HG03066 (cell line): ENCODE data around the gene RPTOR.
"Not testable (repeated sequence)": the region's sequence is repeated elsewhere in the genome, so short reads cannot be mapped to it uniquely, and the experiment has no call there.

Experiments used
- ATAC-seq: cut with Tn5 transposase; IDR thresholded peaks from one replicate; pipeline ENCODE4 v1.9.1; 2021; ENCODE audit warnings: low read depth; ENCODE audit not compliant: unreplicated experiment

Gene RPTOR

GRCh38 chr17:80737106-80738019, 192.7 kb downstream of the RPTOR start:
- ATAC-seq = peak; percentile 82

DNA sequence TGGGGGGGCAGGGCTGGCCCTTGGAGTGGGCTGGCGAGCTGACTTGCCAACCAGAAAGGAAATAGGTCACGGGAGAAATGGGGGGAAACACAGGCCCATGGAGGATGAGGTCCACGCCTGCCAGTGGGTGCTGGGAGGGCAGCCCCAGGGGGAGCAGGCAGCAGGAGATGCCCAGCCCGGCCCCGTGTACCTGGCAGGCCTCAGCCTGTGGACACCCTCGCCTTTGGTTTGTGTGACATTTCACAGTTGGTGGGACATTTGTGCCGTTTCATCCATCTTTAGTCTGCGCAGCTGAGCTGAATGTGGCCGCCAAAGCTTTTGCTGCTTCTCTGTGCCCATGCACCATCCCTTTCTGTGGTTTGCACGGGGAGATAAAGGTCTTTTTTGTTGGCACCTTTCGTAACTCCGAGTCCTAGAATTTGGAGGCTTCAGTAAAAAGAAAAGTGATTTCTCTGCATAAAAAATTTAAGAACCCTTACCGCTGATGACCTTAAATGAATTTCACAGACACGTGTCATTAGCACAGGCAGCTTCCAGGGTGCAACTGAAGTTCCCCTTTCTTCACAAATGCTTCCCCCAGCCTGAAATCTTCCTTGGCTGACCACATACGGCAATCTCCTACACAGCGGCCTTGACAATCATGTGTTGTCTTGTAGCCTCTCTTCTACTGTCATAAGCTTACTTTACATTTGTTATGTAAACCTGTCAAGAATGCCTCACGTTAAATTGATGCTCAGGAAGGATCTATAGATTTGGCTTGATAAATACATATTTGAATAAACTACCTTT, 193.6 kb downstream of the RPTOR start:
- ATAC-seq = peak; percentile 26

GRCh38 chr17:80738987-80739730, 194.5 kb downstream of the RPTOR start:
- no peak for ATAC-seq

DNA sequence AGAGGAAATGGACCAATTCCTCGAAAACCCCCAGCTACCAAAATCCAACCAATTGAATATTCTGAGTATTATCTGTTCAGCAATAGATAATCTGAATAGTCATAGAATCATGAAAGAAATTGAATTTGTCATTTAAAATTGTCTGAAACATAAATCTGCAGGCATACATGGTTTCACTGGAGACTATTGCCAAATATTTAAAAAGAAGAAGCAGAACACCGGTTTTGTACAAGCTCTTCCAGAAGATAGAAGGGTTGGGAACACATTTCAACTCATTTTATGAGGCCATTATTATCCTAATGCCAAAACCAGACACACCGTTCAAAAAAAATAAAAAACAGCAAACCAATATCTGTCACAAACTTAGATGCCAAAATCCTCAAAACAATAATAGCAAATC, 195.5 kb downstream of the RPTOR start:
- no peak for ATAC-seq

- no peak for ATAC-seq
These were observed 197.5 kb downstream of the RPTOR start for GRCh38 chr17:80742091-80742490.

DNA sequence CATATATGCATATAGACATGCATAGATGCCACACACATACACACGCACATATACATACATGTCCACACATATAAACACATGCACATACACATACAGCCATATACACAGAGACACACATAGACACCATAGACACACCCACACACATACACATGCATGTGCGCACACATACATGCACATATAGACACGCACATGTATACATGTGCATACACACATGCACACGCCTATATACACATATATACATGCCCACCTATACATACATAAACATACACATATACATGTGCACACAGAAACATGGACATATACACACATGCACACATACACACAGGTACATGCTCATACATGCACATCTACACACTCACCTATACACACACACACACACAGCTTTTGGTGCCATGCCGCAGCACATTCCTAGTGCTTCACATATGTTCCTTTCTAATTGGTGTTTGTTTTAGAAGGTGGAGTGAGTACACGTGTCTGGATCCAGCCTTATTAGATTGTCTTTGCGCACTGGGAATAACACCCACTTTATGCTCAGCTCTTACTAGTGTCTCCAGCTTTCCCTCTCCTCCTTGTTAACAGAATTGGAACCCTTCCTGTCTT, 198.0 kb downstream of the RPTOR start:
- ATAC-seq = no peak

- ATAC-seq = no peak
These were observed 198.6 kb downstream of the RPTOR start for GRCh38 chr17:80743181-80743771.

- ATAC-seq = not testable (repeated sequence)
These were observed 199.3 kb downstream of the RPTOR start for GRCh38 chr17:80743973-80744372.

DNA sequence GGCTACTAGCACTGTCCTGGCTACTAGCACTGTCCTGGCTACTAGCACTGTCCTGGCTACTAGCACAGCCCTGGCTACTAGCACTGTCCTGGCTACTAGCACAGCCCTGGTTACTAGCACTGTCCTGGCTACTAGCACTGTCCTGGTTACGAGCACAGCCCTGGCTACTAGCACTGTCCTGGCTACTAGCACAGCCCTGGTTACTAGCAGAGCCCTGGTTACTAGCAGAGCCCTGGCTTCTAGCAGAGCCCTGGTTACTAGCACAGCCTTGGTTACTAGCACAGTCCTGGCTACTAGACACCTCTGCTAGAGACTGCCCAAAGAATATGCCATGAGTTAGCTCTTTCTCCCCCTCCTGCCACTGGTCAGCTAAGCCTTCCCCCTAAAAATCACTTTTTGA, 200.1 kb downstream of the RPTOR start:
- not testable (repeated sequence) for ATAC-seq

- ATAC-seq = no peak
These were observed 200.5 kb downstream of the RPTOR start for GRCh38 chr17:80745183-80745582.

DNA sequence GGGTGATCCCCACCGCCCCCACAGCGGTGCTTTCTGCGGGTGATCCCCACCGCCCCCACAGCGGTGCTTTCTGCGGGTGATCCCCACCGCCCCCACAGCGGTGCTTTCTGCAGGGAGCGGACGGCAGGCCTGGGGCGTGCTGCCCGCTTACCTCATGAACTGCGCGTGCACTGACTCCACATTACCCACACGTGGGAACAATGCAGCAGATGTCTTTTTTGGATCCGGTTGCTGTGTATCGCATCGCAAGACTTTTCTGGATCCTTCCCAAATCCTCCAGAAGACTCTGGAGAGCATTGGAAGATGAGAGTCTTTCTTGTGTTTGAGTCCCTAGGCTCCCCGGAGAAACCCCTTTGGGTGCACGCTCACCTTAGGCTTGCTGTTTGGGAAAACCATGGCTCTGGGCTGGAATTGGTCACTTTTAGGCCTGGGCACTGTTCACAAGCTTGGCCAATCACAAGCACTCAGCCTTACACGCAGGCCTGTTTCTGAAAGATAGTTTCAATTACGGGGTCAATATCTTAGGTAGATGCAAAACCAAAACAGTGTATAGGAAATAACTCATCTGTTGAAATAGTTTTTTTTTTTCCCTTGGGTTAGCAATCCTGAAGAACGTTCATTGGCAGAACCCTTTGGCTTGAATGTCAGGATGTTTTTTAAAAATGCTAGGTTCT, 201.8 kb downstream of the RPTOR start:
- ATAC-seq = no peak

DNA sequence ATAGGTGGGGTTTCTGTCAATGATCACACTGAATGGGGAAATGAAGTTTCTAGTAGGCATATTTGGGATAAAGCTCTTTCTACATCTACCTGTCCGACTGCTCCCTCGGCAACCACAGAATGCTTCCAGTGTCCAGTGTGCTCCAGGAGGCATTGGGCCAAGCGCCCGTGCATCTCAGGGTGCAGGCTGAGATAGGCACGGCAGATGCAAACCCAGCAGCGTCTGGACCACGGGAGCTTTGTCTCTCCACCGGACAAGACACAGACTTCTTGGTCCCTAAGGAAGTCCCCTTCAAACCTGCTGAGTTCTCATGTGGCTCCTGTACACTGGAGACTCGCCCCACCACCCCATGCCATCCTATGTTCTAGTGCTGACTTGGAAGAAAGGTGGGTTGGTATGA, 202.8 kb downstream of the RPTOR start:
- ATAC-seq = no peak

DNA sequence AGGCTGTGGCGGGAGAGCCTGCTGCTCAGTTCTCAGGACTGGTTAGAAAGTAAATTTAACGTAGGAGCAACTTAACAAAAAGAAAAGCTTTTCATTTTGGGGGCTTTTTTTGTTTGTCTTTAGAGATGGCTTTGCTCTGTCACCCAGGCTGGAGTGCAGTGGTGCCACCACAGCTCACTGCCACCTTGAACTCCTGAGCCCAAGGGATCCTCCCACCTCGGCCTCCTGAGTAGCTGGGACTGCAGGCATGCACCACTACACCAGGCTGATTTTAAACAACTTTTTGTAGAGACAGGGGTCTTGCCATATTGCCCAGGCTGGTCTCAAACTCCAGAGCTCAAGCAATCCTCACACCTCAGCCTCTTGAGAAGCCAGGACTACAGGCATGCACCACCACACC, 205.0 kb downstream of the RPTOR start:
- no peak for ATAC-seq

- ATAC-seq = no peak
These were observed 205.6 kb downstream of the RPTOR start for GRCh38 chr17:80750263-80750662.

GRCh38 chr17:80751070-80751945, 206.7 kb downstream of the RPTOR start:
- ATAC-seq = no peak

- no peak for ATAC-seq
These were observed 207.4 kb downstream of the RPTOR start for GRCh38 chr17:80751946-80752581.

DNA sequence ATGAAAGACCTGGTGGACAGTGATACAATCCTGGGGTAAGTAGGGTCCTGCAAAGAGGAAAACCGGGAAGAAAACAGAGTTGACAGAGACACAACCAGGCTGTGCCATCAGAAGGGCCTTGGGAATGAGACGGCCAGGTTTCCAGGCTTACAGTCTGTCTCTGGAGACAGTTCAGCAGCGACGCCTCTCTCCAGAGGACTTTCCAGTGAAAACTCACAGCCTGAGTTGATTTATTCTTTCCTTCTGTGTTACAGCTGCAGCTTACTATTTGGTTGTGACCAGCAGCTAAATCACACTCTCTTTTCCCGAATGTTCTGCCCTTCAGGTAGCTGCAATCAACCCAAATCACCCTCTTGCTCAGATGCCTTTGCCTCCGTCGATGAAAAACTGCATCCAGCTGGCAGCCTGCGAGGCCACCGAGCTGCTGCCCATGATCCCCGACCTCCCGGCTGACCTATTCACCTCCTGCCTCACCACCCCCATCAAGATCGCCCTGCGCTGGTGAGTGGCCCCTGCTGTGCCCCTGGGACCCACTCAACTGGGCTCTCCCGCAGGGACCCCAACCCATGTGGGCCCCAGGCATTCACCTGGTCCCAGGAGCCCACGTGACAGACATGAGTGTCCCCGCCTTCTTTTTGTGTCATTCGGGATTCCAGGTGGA, 209.2 kb downstream of the RPTOR start:
- ATAC-seq = no peak

GRCh38 chr17:80754846-80755245, 210.2 kb downstream of the RPTOR start:
- ATAC-seq = no peak
